ENCODE results near the gene FSTL4. TPM values are rescaled to one million over a fixed set of nuclear protein-coding genes. Genes with fewer than 3 reads are reported as not detected.

Gene FSTL4
- total and polyA plus RNA-seq, 2 of the 4 experiments (the other 2 are of a cell fraction) = 0.18 TPM; not detected in 1

DNA sequence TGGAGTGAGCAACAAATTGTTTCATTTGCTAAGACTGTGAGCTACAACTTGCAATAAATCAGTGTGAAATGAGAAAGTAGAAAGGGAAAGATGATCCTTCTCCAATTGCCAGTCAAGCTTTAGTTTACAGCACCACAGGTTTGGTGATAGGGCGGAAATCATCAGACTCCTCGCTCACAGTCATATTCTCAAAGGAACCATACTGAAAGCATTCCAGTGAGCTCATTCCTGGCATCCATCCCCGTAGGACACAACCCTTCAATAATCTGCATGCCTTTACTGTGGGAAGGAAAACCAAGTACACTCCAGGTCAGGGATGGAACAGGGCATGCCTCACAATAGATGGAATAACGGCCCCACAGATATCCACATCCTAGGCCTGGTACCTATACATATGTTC, 80.7 kb downstream of the FSTL4 start:
- Histone ChIP-seq H4K5ac (ENCODE audit: low read depth, low read length) (no peak overlapping the region), H3K14ac (replicated peaks; ENCODE audit: low read depth, low read length) (no peak overlapping the region), H3K27me3 (ENCODE audit: control insufficient read depth, insufficient read depth, low read length) (peaks cover 3% of the 10 kb centered on the region), H3K9me3 (ENCODE audit: control insufficient read depth, insufficient read depth, low read length) (no peaks in the 10 kb centered on the region), H3K56ac (ENCODE audit: extremely low read depth, insufficient read depth, low read length) (no peak overlapping the region), H4K20me1 (ENCODE audit: insufficient read depth, low read length) (no peaks in the 10 kb centered on the region), H2BK120ac (ENCODE audit: low read depth, low read length) (no peak overlapping the region), H2AFZ (replicated peaks; ENCODE audit: low read length, poor library complexity) (no peak overlapping the region), H2BK5ac (ENCODE audit: low read depth, low read length, poor library complexity, severe bottlenecking) (no peak overlapping the region), H2BK15ac (ENCODE audit: low read depth, low read length) (no peak overlapping the region), H3K9ac (ENCODE audit: low read depth, low read length) (no peak overlapping the region), H2AK9ac (replicated peaks; ENCODE audit: low read depth, low read length, poor library complexity) (no peak overlapping the region), H2AK5ac (ENCODE audit: low read depth, low read length) (no peak overlapping the region), H3K4me2 (ENCODE audit: low read depth, low read length) (no peak overlapping the region), H3K23ac (ENCODE audit: low read depth, low read length) (no peak overlapping the region), H4K8ac (ENCODE audit: low read depth in 2 of 2, low read length in 2 of 2) (no peak overlapping the region), H3K79me1 (ENCODE audit: low read depth in 1 of 2, low read length in 2 of 2) (no peaks in the 10 kb centered on the region), H3K4me3 (ENCODE audit: insufficient read depth, low read depth, low read length) (no peak overlapping the region), H3K18ac (ENCODE audit: low read depth, low read length) (no peak overlapping the region), H3K27ac (ENCODE audit: insufficient read depth, low read length) (no peak overlapping the region), H3K36me3 (ENCODE audit: control insufficient read depth, insufficient read depth, low read length) (no peaks in the 10 kb centered on the region), H3K4ac (ENCODE audit: low read depth, low read length) (no peak overlapping the region), H3K4me1 (ENCODE audit: control insufficient read depth, insufficient read depth, low read length) (no peaks in the 10 kb centered on the region), H4K91ac (ENCODE audit: insufficient read depth, low read depth, low read length) (no peak overlapping the region), H3K9me1 (ENCODE audit: insufficient read depth, low read length) (no peaks in the 10 kb centered on the region), H2BK20ac (ENCODE audit: low read depth, low read length) (no peak overlapping the region)
- BruUV-seq (replicated peaks) = no TSS peak
- intact Hi-C loops (cut with micrococcal nuclease) = no loop called here
- ChIA-PET CTCF (no interaction called here), POLR2A (ENCODE audit: unreplicated experiment) (no interaction called here)
- in situ Hi-C loops (cut with MboI; ENCODE audit: low sequenced_read_pairs) = no loop called here
- 80% methylated on average over 1 of the region's 4 CpGs; no CpG with 5 or more reads in 1 of the 2 experiments for WGBS, 2 experiments (ENCODE audit: extremely low coverage in 2 of 2, insufficient read length in 1 of 2)
- ATAC-seq (ENCODE audit: low read depth) = peak; percentile 21; the same call in 1 of the 2 replicates
- DNase-seq = peak; percentile 17
- dilution Hi-C loops (cut with HindIII; ENCODE audit: low sequenced_read_pairs, unreplicated experiment) = no loop called here
- no peak for TF ChIP-seq MXI1 (IDR thresholded peaks at IDR 0.05; ENCODE audit: borderline replicate concordance, low read depth, low read length)
- no peak for TF ChIP-seq ELK1 (IDR thresholded peaks at IDR 0.05; ENCODE audit: borderline replicate concordance, low read depth, low read length)
- no peak for TF ChIP-seq BHLHE40 (IDR thresholded peaks at IDR 0.05; ENCODE audit: low read depth, low read length)
- TF ChIP-seq RFX5 (IDR thresholded peaks at IDR 0.05; ENCODE audit: low read depth, low read length) = no peak
- TF ChIP-seq CEBPB (IDR thresholded peaks at IDR 0.05; ENCODE audit: low read depth, low read length) = no peak

Data from IMR-90 (cell line).